OCI-LY1 (cell line): ENCODE measurements around the gene SMIM21.

Experiments used
- EZH2 ChIP-seq: fragments of 200-600 bp; sonication (generic), shearing (Covaris generic); IDR thresholded peaks from 2 replicates; pipeline ENCODE4 v1.8.0; 2017; ENCODE audit warnings: borderline replicate concordance, mixed run types, mild to moderate bottlenecking, antibody characterized with exemption, low read length, moderate library complexity, mixed read lengths
- TF ChIP-seq, protein P1 (sequence below): fragments of 200-600 bp; sonication (generic), shearing (Covaris generic); IDR thresholded peaks from 2 replicates; pipeline ENCODE4 v1.5.1; 2017; ENCODE audit warnings: mild to moderate bottlenecking, antibody characterized with exemption, low read length, moderate library complexity, mixed read lengths

DNA sequence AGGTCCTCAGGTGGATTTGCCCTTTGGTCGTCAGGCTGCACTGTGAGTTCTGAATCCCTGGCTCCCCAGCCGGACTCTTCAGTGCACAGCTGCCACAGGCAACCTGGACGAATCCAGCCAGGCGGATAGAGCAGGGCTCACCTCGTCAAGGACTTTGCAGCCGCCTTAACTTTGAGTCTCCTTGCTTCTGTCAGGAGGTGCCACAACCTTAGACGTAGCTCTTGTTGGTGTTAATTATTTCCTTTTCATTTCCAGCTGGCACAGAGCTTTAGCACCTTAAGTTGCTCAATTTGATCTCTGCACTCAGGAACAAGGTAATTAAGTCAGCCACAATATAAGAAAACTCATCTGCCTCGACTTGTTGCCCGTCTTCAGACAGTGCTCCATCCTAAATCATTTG, 17.7 kb downstream of the SMIM21 start:
- TF ChIP-seq, protein P1, sequence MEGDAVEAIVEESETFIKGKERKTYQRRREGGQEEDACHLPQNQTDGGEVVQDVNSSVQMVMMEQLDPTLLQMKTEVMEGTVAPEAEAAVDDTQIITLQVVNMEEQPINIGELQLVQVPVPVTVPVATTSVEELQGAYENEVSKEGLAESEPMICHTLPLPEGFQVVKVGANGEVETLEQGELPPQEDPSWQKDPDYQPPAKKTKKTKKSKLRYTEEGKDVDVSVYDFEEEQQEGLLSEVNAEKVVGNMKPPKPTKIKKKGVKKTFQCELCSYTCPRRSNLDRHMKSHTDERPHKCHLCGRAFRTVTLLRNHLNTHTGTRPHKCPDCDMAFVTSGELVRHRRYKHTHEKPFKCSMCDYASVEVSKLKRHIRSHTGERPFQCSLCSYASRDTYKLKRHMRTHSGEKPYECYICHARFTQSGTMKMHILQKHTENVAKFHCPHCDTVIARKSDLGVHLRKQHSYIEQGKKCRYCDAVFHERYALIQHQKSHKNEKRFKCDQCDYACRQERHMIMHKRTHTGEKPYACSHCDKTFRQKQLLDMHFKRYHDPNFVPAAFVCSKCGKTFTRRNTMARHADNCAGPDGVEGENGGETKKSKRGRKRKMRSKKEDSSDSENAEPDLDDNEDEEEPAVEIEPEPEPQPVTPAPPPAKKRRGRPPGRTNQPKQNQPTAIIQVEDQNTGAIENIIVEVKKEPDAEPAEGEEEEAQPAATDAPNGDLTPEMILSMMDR = no peak
- TF ChIP-seq EZH2 = no peak
